GM21381 (cell line): Measurements from ENCODE around the gene BRD3.
A peak's percentile ranks its signal among the peaks of the same experiment; 100 is the strongest.

Experiments
- ATAC-seq: cut with Tn5 transposase; IDR thresholded peaks from one replicate; pipeline ENCODE4 v1.9.1; 2021; ENCODE audit warnings: mild to moderate bottlenecking, moderate library complexity; ENCODE audit not compliant: unreplicated experiment

BRD3 gene

DNA sequence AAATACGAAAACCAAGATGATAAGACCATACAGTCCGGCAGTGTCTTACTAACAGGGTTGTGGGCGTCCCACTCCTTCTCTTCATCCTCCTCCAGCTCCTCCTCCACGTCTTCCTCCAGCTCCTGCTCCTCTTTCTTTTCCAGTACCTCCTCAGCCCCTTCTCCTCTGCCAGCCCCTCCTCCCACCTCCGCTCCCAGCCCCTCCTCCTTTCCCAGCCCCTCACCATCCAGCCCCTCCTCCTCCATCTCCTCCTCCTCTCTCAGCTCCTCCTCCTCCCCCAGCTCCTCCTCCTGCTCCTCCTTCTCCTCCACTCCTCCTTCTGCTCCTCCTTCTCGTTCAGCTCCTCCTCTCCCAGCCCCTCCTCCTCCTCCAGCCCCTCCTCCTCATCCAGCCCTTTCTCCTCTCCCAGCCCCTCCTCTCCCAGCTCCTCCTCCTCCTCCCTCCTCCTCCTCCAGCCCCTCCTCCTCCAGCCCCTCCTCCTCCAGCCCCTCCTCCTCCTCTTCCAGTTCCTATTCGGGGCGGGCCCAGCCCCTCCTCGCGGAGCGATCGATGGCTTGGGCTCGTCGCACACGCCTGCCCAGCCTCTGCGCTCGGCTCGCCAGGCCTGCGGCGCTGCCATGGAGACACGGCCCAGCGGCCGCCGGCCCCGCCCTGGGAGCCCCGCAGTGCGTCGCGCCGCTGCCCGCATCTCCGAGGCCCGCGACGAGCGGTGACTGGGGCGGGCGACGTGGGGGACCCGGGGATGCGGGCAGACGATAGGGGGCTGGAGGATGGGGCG is 42.8 kb downstream of the BRD3 start, which contains the start of gene BRD3OS:
BRD3OS (plus strand) TSS at position 654 of the 778 bp plus-strand sequence. CDS start 1,267 bp downstream, outside the sequence.
- ATAC-seq = peak; percentile 85

- no peak for ATAC-seq
These were observed 43.5 kb downstream of the BRD3 start for GRCh38 chr9:134024214-134024792.

DNA sequence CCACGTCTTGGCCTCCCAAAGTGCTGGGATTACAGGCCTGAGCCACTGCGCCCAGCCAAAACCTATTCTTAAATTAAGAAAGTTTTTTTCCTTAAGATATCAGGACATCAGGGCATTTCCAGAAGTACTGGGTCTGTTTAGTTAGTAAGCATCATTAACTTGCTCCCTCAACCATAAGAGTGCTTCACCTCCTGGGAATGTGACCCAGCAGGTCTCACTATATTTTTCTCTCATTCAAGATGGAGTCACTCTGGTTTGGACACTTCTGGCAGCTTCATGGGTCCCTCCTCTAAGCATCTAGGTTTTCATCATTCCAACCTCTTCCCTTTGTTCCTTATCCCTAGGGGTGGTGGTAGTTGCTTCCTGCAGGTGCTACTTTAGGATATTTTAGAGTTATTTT is 52.9 kb downstream of the BRD3 start:
- no peak for ATAC-seq

GRCh38 chr9:134011401-134011800 is 56.4 kb downstream of the BRD3 start:
- ATAC-seq = no peak

DNA sequence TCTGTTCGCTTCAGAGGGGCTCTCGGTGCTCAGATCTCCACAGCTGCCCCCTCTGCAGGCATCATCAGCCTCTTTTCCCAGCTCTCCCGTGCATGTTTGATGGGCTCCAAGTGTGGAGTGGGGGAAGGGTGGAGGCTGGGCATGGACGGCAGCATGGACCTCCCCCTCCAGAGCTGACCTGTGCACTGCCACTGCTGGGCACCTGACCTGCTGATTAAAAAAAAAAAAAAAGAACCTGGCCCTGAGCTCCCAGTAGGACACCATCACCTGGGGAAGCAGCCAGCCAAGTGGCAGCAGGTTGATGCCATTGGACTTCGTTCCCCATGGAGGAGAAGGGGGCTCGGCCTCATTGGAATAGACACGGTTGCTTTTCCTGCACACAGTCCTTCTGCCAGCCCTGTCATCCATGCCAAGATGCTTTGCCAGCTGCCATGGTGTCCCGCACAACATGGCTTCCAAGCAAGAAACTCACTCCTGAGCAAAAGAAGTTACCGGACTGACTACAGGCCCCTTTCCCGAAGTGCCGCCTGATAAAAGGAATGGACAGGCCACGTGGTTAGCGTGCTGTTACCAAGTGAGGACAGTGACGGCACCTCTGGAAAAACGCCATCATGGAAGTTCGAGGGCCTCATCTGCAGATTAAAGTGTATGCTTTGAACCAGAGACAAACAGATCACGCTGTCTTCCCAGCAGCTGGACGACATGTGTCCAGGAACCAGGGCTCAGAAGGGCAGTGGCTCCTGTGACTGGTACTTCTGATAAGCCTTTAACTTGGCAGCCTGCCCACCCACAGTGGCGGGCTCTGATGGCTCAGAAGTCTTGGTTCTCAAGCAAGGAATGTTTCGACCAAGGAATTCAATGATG is 57.3 kb downstream of the BRD3 start:
- no peak for ATAC-seq

- ATAC-seq = no peak
These were observed 60.3 kb downstream of the BRD3 start for GRCh38 chr9:134007571-134007970.

GRCh38 chr9:134007150-134007549 is 60.7 kb downstream of the BRD3 start:
- no peak for ATAC-seq

DNA sequence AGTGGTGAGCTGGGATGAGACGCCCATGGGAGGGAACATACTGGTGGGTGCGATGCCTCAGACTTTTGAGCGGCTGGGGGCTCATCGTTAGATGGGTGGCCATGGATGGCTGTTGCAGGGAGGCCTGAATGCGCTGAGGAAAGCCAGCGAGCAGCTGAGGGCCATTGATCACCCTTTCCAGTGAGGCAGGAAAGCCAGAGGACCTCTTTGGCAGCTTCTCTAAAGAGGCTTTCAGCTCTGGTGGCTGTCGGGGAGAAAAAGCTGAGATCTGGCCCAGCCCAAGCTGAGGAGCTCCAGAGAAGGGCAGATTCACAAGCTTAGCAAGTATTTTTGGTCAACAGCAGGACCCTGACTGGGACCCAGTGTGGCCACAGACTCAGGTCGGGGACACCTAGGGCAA is 62.4 kb downstream of the BRD3 start:
- no peak for ATAC-seq

DNA sequence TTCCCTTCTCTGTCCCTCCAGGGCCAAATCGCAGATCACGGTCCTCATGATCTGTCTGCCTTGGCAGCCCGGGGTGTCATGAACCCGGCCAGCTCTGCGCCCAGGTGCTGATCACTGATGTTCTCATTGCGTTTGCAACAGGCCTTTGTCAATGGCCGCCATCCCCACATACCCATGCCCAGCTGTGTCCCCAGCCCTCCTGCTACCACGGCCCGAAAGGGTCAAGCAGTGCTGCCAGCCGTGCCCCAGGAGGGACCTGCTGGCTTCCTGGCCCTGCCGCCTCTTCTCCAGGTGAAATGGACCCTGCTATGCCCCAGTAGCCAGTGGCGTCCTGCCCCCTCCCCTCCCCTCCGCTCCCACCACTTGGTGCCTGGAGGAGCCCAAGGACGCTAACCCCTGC is 62.9 kb downstream of the BRD3 start:
- no peak for ATAC-seq

DNA sequence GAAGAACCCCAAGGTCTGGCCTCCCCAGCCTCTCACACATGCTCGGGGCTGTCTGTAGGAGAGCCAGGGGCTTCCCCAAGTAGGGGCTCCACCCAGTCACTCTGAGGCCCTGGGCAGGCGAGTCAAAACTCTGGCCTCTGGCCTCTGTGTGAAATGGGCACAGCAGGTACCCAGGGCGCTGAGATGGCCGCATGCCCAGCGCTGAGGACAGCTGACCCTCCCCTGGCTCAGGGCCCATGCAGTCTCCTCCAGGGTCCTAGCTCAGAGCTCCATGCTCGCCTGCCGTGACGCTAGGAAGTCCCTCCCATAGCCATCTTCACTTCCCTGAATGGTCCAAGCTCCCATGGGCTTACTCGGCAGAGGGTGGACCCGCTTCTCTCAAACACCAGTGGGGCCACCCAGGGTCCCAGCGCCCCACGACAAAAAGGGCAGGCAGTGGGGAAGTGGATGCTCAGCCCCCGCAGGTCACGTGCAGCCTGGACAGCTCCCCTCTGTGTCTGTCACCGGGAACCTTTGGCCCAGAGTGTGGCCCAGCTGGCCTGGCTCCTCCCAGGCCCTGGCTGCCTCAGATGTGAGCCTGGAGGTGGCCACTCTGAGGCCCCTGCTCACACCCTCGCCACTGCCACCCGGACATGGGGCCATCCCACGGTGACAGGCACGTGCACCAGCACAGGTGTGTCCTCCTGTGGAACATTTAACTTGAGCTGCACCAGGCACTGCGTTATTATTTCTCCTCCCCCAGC is 63.5 kb downstream of the BRD3 start:
- ATAC-seq = no peak

DNA sequence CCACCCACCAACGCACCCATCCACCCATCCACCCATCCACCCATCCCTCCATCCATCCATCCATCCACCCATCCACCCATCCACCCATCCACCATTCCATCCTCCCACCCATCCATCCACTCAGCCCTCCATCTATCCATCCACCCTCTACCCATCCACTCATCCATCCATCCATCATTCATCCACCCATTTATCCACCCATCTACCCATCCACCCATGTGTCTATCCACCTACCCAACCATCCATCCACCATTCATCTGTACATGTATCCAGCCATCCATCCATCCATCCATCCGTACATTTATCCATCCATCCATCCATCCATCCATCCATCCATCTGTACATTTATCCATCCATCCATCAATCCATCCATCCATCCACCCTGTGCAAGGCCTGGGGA is 64.6 kb downstream of the BRD3 start:
- ATAC-seq = no peak

- no peak for ATAC-seq
These were observed 65.0 kb downstream of the BRD3 start for GRCh38 chr9:134002796-134003195.

DNA sequence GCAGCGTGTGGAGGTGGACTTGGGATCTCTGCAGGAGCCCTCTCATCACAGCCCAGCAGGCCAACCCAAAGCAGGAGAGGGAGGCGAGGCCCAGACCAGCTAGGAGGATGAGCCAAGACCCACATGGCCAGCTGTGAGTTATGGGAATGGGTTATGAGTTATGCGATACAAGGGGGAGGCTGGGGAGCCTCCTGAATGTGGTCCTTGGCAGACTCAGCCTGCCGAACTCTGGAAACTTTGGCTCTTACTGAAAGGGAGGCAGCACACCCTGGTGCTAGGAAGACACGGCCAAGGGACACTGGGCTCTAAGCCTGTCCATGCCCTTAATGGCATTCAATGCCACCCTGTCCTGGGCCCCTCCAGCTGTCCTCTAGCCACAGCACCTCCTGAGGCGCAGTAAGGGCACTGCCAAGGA is 68.0 kb downstream of the BRD3 start:
- ATAC-seq = no peak

- no peak for ATAC-seq
These were observed 68.8 kb downstream of the BRD3 start for GRCh38 chr9:133998915-133999595.

DNA sequence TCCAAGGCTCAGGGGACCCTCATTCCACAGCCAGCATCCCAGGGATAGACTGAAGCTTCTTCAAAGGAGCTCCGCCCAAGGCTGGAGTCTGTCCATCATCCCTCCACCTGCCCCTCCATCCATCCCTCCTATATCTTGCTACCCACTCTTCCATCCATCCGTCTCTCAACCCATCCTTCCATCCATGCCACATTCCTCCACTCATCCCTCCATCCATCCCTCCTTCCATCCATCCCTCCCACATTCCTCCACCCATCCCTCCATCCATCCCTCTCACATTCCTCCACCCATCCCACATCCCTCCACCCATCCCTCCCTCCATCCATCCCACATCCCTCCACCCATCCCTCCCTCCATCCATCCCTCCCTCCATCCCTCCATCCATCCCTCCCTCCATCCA is 70.2 kb downstream of the BRD3 start:
- ATAC-seq = no peak

DNA sequence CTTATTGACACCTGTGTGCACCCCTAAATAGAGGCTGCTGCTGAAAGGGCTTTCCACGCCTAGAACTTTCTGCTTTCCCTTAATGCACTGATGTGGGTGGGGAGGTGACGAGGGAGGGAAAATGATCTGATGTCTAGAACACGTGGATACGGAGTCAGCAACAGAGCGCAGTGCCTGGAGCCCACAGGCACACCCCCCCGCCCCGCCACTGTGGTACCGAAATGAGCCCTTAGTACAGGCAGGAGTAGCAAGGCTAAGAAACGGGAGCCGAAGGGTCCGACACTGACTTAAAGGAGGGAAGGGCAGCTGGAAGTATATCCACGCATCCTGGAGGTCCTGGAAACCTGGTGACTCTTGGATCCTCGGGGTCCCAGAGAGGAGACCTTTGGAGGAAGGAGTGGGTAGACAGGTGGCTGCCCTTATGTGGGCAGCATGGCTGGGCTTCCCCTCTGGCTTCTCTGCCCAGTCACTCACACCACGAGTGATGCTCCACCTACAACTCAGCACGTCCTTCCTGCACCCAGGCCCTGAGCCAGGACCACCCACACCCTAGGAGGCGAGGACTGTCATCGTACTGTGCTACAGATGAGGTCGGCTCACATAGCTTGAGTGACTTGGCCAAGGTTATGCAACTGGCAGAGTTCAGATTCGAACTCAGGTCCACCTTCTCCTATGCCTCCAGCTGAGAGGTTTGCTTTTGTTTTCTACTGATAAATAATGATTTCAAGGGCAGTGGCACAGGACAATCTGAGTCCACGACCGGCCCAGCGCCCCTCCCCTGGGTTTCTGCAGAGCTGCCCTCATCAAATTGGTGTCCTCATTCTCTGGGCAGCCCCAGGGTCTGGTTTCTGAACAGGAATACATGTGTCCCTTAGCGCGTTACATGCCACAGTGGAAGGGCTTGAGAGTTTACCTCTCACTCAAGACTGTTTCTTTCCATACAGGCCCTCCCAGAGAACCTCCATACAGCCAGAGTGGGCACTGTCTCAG is 71.0 kb downstream of the BRD3 start:
- no peak for ATAC-seq

DNA sequence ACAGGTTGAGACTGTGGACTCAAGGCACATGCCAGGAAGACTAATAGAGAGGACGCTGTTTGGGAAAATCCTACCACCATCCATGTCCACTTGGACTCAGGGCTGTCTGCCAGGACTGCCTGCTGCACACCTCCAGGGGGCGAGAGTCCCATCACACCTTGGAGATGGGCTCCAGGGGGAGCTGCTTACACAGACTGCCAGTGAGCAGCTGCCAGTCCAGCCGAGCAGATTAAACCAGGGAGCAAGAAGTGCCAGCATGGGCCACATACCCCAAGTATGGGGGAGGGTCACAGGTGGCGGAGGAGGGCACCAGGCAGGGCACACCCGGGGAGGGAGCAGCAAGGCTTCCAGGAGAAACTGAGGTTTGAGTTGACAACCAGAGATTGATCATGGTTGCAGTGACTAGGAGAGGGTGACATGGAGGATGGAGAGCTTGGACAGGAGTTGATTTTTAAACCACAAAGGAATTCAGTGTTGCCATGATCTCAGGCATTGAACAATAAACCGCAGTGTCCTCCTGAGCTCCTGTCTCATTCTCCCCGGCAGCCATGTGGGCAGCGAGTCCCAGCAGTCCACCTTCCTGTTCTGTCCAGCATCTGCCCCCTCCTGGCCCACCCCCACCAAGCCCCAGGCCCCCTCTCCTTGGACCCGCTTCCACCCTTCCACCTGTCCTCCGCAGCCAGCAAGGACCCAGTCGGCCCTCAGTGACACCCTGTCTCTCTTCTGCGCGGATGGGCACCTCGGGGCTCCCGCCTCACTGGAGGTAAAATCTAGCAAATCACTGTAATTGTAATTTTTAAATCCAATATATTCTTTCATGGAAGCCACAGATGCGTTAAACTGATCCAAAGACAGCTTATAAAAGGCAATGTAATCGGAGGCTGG is 72.6 kb downstream of the BRD3 start:
- no peak for ATAC-seq

DNA sequence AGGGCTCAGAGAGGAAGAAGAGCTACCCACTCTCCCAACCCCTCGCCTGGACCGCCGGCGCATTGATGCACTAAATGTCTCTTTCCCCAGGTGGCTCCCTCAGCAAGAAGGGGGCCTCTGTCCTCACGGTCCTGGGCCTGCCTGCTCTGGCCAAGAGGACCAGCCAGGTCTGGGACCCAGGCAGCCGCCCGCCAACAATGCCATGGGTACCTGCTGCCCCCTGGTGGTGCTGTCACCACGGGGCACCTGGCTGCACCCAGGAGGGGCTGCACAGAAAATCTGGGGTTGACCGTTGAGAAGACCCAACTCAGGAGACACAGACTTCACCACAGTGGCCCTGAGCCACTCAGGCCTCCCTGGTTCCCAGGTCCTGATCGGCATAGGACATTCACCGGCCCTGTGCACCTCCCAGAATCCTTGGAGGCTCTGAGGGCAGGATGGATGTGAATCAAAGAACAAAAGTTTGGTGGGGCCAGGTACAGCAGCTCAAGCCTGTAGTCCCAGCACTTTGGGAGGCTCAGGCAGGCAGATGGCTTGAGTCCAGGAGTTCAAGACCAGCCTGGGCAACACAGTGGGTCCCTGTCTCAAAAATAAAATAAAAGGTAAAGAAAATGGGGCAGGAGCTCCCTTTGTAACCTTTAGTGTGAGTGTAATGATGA is 73.3 kb downstream of the BRD3 start:
- peak; percentile 28 for ATAC-seq
